ENCODE data around the gene KRT27.

GRCh38 chr17:40738553-40738952 lies 43.8 kb downstream of the KRT27 start:
- no peak for TF ChIP-seq CTCF (IDR thresholded peaks at IDR 0.05; ENCODE audit: insufficient read depth, low read depth, low read length)
- TF ChIP-seq EZH2 (IDR thresholded peaks at IDR 0.05; ENCODE audit: insufficient read depth, low read length) = no peak
